AG08396 (cell line): ENCODE results near the gene CRACR2A.

Experiments
- DNase-seq: peaks from one replicate; pipeline ENCODE4 v3.0.0; 2012; ENCODE audit warnings: low spot score, mixed read lengths

CRACR2A gene

DNA sequence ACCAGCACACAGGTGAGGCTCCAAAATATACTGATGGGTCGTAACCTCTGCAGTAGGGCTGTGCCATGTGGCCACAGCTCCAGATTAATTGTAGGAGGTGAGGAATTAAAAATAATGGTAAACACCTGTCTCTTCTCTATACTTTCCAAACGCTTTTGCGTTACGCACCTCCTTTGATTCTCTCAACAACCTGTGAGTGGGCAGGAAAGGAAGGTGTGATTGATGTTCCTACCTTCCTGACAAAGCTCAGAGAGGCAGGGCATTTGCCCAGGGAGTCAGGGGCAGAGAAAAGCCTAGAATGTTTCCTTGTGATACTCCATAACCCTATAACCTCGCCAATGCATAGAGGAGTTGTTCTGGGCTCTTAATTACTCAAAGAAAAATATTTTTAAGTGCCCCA lies 137.0 kb downstream of the CRACR2A start:
- DNase-seq = no peak

DNA sequence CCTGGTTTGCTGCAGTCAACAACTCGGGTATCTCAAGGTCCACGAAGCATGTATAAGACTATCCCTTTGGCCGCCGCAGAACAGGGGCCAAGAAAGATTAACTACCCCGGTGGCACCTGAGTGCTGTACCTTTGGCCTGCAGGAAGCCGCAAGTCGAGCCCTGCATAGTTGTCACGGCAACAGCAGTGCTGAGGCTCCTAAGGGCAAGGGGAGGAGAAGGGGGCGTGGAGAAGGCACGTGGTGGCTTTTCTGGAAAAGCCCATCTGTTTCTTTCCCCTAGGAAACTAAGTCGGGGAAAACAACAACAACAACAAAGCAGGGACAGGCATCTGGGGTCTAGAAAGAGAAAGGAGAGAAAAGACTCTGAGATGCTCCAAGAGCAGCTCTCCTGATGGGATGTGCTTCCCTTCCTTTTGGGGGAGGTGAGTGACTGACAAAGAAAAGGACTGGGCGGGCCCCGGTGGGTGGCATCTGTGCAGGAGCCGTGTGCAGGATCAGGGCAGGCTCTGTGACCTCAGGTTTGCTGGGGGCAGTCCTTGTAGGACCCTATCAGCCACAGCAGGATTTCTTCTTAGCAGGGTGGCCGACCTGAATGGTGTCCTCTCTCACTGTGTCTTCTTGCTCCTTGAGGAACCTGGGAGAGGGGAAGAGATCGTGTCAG lies 138.0 kb downstream of the CRACR2A start:
- DNase-seq = no peak

- no peak for DNase-seq
Observed at GRCh38 chr12:3613641-3614395, 139.1 kb downstream of the CRACR2A start.

DNA sequence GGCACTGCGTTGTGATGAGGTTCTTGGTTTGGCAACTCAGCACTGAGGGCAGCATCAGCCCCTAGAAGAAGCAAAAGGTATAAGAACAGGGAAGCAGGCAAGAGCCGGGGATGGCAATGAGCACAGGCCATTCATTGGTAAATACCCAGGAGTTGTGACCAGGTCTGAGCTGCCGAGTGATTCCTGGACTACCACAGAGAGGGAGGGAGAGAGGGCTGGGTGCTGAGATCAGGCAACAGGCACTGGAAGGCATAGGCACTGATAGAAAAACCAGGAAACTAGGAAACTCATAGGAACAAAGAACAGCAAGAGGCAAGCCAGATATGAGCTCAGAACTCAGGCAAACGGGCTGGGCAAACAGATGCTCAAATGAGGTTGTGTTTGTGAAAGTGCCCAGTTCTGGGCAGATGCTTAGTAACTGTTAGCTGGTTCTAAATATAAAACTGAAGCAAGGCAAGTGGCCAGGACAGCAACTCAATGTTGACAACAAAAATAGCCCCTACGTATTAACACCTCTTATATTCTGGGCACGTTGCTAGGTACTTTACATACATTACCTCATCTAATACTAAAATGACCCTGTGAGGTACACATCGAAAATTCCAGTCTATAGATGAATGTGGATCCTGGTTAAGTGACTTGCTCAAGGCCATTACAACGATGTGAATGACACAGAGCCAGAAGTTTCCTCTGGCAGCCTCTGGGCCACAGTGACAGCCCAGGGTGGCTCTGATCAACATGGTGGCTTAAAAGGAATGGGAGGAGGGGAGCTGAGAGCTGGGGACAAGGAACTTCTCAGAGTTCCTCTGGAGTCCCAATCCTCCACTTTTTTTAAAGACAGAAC lies 140.8 kb downstream of the CRACR2A start:
- no peak for DNase-seq

GRCh38 chr12:3607821-3608220 lies 145.1 kb downstream of the CRACR2A start:
- DNase-seq = no peak

- no peak for DNase-seq
Observed at GRCh38 chr12:3607039-3607720, 145.7 kb downstream of the CRACR2A start.

- DNase-seq = no peak
Observed at GRCh38 chr12:3606128-3606527, 146.8 kb downstream of the CRACR2A start.

DNA sequence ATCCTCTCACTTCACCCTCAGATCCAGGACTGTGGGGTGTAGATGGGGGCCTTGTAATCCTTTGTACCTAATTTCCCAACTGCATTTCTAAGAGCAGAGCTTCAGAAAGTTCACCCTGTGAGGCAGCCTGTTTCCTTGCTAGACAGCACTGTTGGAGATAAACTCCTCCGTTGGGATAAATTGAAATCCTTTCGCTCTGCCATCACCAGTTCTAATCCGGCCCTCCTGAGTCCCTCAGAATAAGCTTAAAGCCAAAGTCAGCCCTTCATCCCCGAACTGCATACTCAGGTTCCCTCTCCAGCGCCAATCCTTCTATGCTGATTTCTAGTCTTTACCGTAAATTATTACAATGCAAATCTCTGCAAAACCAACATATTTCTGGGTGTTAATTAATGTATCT lies 147.2 kb downstream of the CRACR2A start:
- DNase-seq = no peak

DNA sequence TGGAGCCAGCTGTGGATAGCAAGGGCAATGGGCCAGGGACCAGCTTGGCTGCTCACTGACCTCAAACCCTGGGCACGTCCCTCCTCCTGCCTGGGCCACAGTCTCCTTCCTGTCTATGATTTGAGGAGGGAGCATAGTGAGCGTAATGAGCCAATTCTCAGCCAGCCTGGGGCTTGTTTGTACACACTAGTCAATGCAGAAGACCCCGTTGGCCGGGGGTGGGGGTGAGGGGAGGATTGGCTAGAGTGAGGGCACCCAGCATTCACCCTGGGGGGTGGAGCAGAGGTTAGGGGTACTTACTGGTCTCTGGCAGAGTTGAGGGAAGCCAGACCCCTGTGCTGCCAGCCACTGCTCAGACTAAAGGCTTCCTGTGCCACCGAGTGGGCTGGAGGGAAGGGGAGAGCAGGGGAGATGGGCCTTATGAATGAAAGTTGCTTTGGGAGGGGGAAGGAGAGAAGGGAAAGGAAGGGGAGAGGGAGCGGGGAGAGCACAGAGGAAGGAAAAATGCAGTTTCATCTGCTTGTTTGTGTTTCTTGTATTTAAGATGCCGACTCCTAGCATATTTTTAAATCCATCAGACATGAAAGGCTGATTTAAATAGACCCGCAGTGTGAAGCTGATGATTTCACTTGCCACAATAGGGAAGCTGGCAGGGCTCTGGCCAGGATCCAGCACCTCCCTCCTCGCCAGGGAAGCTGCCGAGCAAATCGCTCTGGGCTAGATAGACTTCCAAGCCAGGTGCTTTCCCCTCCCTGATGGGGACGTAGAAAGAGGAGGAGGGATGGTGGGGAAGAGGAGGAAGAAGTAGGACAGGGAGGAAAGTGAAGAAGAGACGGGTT lies 147.9 kb downstream of the CRACR2A start:
- DNase-seq = no peak

DNA sequence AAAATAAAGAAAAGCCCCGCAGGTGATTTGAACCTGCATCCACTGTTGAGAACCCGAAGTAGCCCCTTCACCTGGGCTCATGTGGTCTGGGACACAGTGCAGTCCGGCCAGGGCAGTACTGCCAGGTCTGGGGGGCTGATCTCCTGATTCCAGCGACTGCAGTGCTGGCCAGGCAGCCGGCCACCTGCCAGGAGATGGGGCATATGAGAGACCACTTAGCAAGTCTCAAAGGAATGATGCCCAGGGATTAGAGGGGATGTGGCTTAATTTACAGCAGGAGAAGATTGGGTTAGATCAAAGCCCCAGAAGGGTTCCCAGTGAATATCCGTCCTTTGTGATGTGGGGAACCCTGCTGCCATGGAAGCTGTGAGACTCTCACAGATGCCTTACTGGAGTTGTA lies 148.6 kb downstream of the CRACR2A start:
- no peak for DNase-seq

DNA sequence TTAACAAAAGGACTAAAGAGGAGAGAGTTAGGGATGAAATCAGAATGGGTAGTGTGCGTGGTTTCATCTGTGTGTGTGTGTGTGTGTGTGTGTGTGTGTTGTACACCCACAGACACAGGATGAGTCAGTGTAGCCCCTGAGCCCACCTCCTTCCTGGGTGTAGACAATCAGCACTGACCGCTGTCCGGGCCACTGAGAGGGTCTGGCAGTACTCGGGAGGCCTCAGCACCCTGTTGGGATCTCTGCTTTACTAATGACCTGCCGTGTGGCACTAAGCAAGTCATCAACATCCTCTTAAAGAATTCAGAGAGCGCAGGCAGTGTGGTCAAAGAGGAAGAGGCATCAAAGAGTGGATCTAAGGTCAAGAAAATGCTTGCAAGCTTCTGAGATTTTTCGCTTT lies 149.3 kb downstream of the CRACR2A start:
- DNase-seq = no peak

DNA sequence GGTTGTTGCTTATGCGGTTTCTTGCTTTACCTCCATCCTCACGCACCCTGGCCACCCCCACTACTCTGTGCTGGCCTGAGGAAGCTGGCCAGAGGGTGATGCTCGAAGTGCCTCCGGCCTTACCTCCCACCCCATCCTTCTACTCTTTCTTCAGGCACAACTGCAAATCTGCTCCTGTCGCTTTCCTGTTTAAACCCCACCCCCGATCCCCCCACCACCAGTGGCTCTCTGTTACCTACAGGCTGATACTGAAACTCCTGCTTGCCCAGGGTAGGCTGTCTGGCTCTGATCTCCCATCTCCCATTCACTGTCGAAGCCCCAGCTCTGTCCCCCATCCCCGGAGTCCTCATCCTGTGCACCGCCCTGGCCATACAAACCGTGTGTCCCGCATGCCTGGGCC lies 150.4 kb downstream of the CRACR2A start:
- no peak for DNase-seq

GRCh38 chr12:3601461-3602150 lies 151.3 kb downstream of the CRACR2A start:
- DNase-seq = no peak

GRCh38 chr12:3600951-3601350 lies 152.0 kb downstream of the CRACR2A start:
- no peak for DNase-seq

GRCh38 chr12:3600039-3600720 lies 152.7 kb downstream of the CRACR2A start:
- no peak for DNase-seq

DNA sequence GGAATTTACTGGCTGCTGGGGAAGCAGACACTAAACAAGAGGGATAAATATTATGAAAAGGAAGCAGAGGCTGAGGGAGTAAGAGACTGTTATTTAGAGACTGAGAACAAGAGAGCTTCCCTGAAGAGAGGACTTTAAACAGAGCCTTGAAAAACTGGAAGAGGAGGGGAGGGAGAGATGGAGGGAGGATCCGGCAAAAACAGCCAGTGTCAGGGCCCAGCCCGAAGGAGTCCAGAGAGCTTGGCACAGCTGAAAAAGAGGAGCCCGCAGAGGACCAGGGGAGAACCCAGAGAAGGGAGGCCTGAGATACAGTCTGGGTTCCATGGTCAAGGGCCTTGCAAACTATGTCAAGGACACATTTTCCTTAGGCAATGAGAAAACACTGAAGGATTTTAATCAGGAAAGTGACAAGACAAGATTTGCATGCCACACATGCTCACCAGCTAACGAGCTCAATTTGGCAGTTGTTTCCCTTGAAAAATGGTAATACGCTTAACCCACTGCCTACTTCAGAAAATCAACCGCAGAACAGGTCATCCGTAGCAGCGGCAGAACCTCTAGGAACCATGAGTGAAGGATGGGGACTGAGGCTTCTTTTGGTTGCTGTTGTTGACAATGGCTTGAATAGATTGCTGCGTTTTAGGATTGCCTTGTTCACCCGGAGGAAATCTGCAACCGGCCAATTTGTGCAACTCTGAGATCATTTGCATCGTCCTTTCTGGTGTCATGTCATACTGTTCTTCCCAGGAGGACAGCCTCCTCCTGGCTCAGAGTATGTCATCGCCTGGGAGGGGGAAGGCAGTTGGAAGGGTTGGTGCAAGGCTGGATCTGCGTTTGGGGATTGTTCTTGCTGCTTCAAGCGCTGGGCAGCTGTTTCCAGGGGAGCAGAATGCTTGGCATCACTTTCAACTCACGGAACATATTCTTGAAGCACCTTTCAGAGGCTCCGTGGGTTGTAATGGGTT lies 153.7 kb downstream of the CRACR2A start:
- DNase-seq = no peak

- no peak for DNase-seq
Observed at GRCh38 chr12:3597526-3598210, 155.2 kb downstream of the CRACR2A start.

GRCh38 chr12:3596703-3597415 lies 156.1 kb downstream of the CRACR2A start:
- DNase-seq = no peak
